A673 (cell line): Measurements from ENCODE around the gene CDX4. TPM values are rescaled to one million over a fixed set of nuclear protein-coding genes. Genes with fewer than 3 reads are reported as not detected.
A peak's percentile ranks its signal among the peaks of the same experiment; 100 is the strongest.

Source experiments
- BruUV-seq: library from RNA; stranded (reverse); fragments of 400-500 nt; replicated peaks from 2 replicates; lab custom pipeline; 2021; lab: Mats Ljungman, UMichigan
- CTCF ChIA-PET: fragments of 300-600 bp; sonication (Branson Sonifier 250); formaldehyde crosslinking; loops from one replicate; lab custom pipeline; 2022; ENCODE audit warnings: antibody characterized with exemption; lab: Charles Lee
- POLR2A ChIA-PET: fragments of 300-600 bp; sonication (Branson Sonifier 250); formaldehyde crosslinking; loops from one replicate; lab custom pipeline; 2022; ENCODE audit warnings: antibody characterized with exemption; ENCODE audit not compliant: low non-redundant PET; lab: Charles Lee
- DNase-seq: peaks from one replicate; pipeline ENCODE4 v3.0.0-alpha.2; 2015; ENCODE audit warnings: low spot score
- H3K27ac ChIP-seq: fragments of 200-600 bp; sonication (generic); 2 replicates; pipeline ENCODE4 v1.5.1; 2016; ENCODE audit warnings: mixed run types, low read depth, mild to moderate bottlenecking, mixed read lengths, antibody characterized with exemption, low read length; ENCODE audit not compliant: poor library complexity, severe bottlenecking
- H3K27me3 ChIP-seq: fragments of 200-600 bp; sonication (generic); replicated peaks from 2 replicates; pipeline ENCODE4 v1.6.1; 2017; ENCODE audit warnings: mixed run types, low read depth, mild to moderate bottlenecking, mixed read lengths, antibody characterized with exemption, low read length; ENCODE audit not compliant: insufficient read depth, poor library complexity
- H3K36me3 ChIP-seq: fragments of 200-600 bp; sonication (generic); 2 replicates; pipeline ENCODE4 v1.6.1; 2016; ENCODE audit warnings: mixed run types, mild to moderate bottlenecking, mixed read lengths, antibody characterized with exemption, low read length; ENCODE audit not compliant: insufficient read depth, poor library complexity, severe bottlenecking
- H3K4me1 ChIP-seq: fragments of 200-600 bp; sonication (generic); 2 replicates; pipeline ENCODE4 v1.6.1; 2017; ENCODE audit warnings: mixed run types, mild to moderate bottlenecking, mixed read lengths, antibody characterized with exemption, low read length; ENCODE audit not compliant: insufficient read depth, poor library complexity, severe bottlenecking
- H3K4me3 ChIP-seq: fragments of 200-600 bp; sonication (generic); 2 replicates; pipeline ENCODE4 v1.5.1; 2016; ENCODE audit warnings: low read depth, mixed run types, mild to moderate bottlenecking, mixed read lengths, low read length; ENCODE audit not compliant: poor library complexity, severe bottlenecking
- H3K9me3 ChIP-seq: fragments of 200-600 bp; sonication (generic); 2 replicates; pipeline ENCODE4 v1.6.1; 2016; ENCODE audit warnings: mixed run types, low read depth, mild to moderate bottlenecking, mixed read lengths, antibody characterized with exemption, low read length; ENCODE audit not compliant: poor library complexity, severe bottlenecking
- EZH2 ChIP-seq: fragments of 200-600 bp; sonication (generic); IDR thresholded peaks from 2 replicates; pipeline ENCODE4 v1.6.1; 2017; ENCODE audit warnings: borderline replicate concordance, low read depth, mild to moderate bottlenecking, mixed read lengths, antibody characterized with exemption, low read length; ENCODE audit not compliant: poor library complexity, severe bottlenecking
- intact Hi-C: fragments of 100-400 bp; cut with micrococcal nuclease; formaldehyde crosslinking; loops from one replicate; pipeline ENCODE4 v1.10.0; 2022; ENCODE audit not compliant: unreplicated experiment
- total RNA-seq: library from RNA; stranded (reverse); gene quantifications from 2 replicates; pipeline ENCODE4 v1.2.3, GENCODE V29; 2021
- TF ChIP-seq, protein P1 (sequence below): fragments of 300-800, 200-600 bp; sonication (generic); conservative IDR thresholded peaks from 2 replicates; pipeline ENCODE4 v1.5.1; 2017; ENCODE audit warnings: low read depth, mild to moderate bottlenecking, antibody characterized with exemption, low read length, moderate library complexity, mixed read lengths

Gene CDX4
- total RNA-seq, 1 experiment from 2014 or later, result not detected

- Histone ChIP-seq H3K4me1 (no peaks in the 10 kb centered on the region), H3K27me3 (peaks cover 28% of the 10 kb centered on the region), H3K27ac (no peak overlapping the region), H3K4me3 (no peak overlapping the region), H3K36me3 (no peaks in the 10 kb centered on the region), H3K9me3 (no peaks in the 10 kb centered on the region)
- intact Hi-C loops, result no loop called here
- ChIA-PET CTCF (no interaction called here), POLR2A (no interaction called here)
- peak; percentile 11 for DNase-seq
- TF ChIP-seq EZH2, result no peak
- TF ChIP-seq, protein P1, sequence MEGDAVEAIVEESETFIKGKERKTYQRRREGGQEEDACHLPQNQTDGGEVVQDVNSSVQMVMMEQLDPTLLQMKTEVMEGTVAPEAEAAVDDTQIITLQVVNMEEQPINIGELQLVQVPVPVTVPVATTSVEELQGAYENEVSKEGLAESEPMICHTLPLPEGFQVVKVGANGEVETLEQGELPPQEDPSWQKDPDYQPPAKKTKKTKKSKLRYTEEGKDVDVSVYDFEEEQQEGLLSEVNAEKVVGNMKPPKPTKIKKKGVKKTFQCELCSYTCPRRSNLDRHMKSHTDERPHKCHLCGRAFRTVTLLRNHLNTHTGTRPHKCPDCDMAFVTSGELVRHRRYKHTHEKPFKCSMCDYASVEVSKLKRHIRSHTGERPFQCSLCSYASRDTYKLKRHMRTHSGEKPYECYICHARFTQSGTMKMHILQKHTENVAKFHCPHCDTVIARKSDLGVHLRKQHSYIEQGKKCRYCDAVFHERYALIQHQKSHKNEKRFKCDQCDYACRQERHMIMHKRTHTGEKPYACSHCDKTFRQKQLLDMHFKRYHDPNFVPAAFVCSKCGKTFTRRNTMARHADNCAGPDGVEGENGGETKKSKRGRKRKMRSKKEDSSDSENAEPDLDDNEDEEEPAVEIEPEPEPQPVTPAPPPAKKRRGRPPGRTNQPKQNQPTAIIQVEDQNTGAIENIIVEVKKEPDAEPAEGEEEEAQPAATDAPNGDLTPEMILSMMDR, result no peak
- BruUV-seq, result no TSS peak
Observed at GRCh38 chrX:73448379-73448778, 1.5 kb downstream of the CDX4 start.

- POLR2A ChIA-PET, result no interaction called here
- Histone ChIP-seq H3K27ac (no peak overlapping the region), H3K9me3 (no peaks in the 10 kb centered on the region), H3K36me3 (no peaks in the 10 kb centered on the region), H3K4me3 (no peak overlapping the region), H3K4me1 (no peaks in the 10 kb centered on the region), H3K27me3 (peaks cover 31% of the 10 kb centered on the region)
- no peak for TF ChIP-seq EZH2
- TF ChIP-seq, protein P1, result no peak
- intact Hi-C loops, result loop anchor here (10.0 kb wide), 1 partner anchor 390 kb away; no protein-coding TSS in a partner anchor
- no peak for DNase-seq
- CTCF ChIA-PET, result no interaction called here
- BruUV-seq, result no TSS peak
Observed at GRCh38 chrX:73455171-73455570, 8.3 kb downstream of the CDX4 start.

- peaks cover 37% of the 10 kb centered on the region for H3K27me3 ChIP-seq
- CTCF ChIA-PET, result no interaction called here
- intact Hi-C loops, result loop anchor here (10.0 kb wide), 1 partner anchor 387 kb away; no protein-coding TSS in a partner anchor
- no peak for TF ChIP-seq EZH2
- TF ChIP-seq, protein P1, result no peak
- H3K27ac ChIP-seq, result no peak overlapping the region
- H3K36me3 ChIP-seq, result no peaks in the 10 kb centered on the region
- no TSS peak for BruUV-seq
- no peaks in the 10 kb centered on the region for H3K9me3 ChIP-seq
- POLR2A ChIA-PET, result no interaction called here
- no peak for DNase-seq
- no peak overlapping the region for H3K4me3 ChIP-seq
- H3K4me1 ChIP-seq, result no peaks in the 10 kb centered on the region
Observed at GRCh38 chrX:73457306-73457705, 10.5 kb downstream of the CDX4 start.
